ENCODE measurements around the gene TM9SF3.

- TF ChIP-seq CTCF (IDR thresholded peaks at IDR 0.05) (no peak), POLR2A (IDR thresholded peaks at IDR 0.05) (no peak)
These were observed 32.3 kb upstream of the TM9SF3 start for GRCh38 chr10:96619120-96619519.
